ENCODE results near the gene GMDS. TPM values are rescaled to one million over a fixed set of nuclear protein-coding genes. Genes with fewer than 3 reads are reported as not detected.

Gene GMDS
- total RNA-seq, 2 experiments from 2014 or later, result 13.9 to 16.4 TPM

GRCh38 chr6:2108700-2109306, 136.6 kb downstream of the GMDS start:
- no peaks in the 10 kb centered on the region for H3K9me3 Mint-ChIP-seq
- Histone ChIP-seq H3K4me3 (ENCODE audit: low read length) (no peak overlapping the region), H3K27ac (ENCODE audit: low read depth in 1 of 2, low read length in 2 of 2) (no peak overlapping the region), H3K4me1 (ENCODE audit: insufficient read depth, low read length) (no peaks in the 10 kb centered on the region), H3K27me3 (ENCODE audit: control insufficient read depth in 1 of 2, insufficient read depth in 2 of 2, low read length in 2 of 2) (no peaks in the 10 kb centered on the region), H3K9me3 (ENCODE audit: control insufficient read depth in 1 of 2, insufficient read depth in 1 of 2, low read length in 2 of 2) (no peaks in the 10 kb centered on the region), H3K36me3 (ENCODE audit: insufficient read depth, low read length) (no peaks in the 10 kb centered on the region)
- TF ChIP-seq CTCF (IDR thresholded peaks at IDR 0.05), result no peak
- H3K4me3 Mint-ChIP-seq, result no peak overlapping the region
- DNase-seq (no peak), ATAC-seq (ENCODE audit: poor library complexity) (no peak)
- peaks cover 14% of the 10 kb centered on the region for H3K4me1 Mint-ChIP-seq (ENCODE audit: low read depth)
- POLR2A ChIA-PET, result interaction anchor here (1.1 kb wide), 1 partner anchor 509 kb away, joined by 3 read pairs; no protein-coding TSS in a partner anchor
- no peaks in the 10 kb centered on the region for H3K36me3 Mint-ChIP-seq (ENCODE audit: low read depth)
- H3K27me3 Mint-ChIP-seq, result no peaks in the 10 kb centered on the region
- CTCF ChIA-PET, result no interaction called here
- intact Hi-C loops (cut with DNase I, micrococcal nuclease), result loop anchor here in 1 of 2 experiments (5.0 kb wide), 1 partner anchor 523 kb away; no protein-coding TSS in a partner anchor
- no peak overlapping the region for H3K27ac Mint-ChIP-seq

GRCh38 chr6:2104524-2104880, 140.9 kb downstream of the GMDS start:
- Mint-ChIP-seq H3K4me1 (ENCODE audit: low read depth) (no peaks in the 10 kb centered on the region), H3K27me3 (no peaks in the 10 kb centered on the region), H3K27ac (no peak overlapping the region), H3K4me3 (no peak overlapping the region), H3K9me3 (no peaks in the 10 kb centered on the region), H3K36me3 (ENCODE audit: low read depth) (no peaks in the 10 kb centered on the region)
- POLR2A ChIA-PET, result no interaction called here
- Histone ChIP-seq H3K27ac (ENCODE audit: low read depth in 1 of 2, low read length in 2 of 2) (no peak overlapping the region), H3K4me3 (ENCODE audit: low read length) (no peak overlapping the region), H3K4me1 (ENCODE audit: insufficient read depth, low read length) (no peaks in the 10 kb centered on the region), H3K36me3 (ENCODE audit: insufficient read depth, low read length) (no peaks in the 10 kb centered on the region), H3K9me3 (ENCODE audit: control insufficient read depth in 1 of 2, insufficient read depth in 1 of 2, low read length in 2 of 2) (no peaks in the 10 kb centered on the region), H3K27me3 (ENCODE audit: control insufficient read depth in 1 of 2, insufficient read depth in 2 of 2, low read length in 2 of 2) (no peaks in the 10 kb centered on the region)
- DNase-seq (no peak), ATAC-seq (ENCODE audit: poor library complexity) (no peak)
- intact Hi-C loops (cut with DNase I, micrococcal nuclease), result loop anchor here (1.0 to 5.0 kb wide), 8 partner anchors 92 to 582 kb away; no protein-coding TSS in a partner anchor
- CTCF ChIA-PET, result interaction anchor here (1.1 kb wide), 1 partner anchor 530 kb away, joined by 3 read pairs; no protein-coding TSS in a partner anchor
- TF ChIP-seq CTCF (IDR thresholded peaks at IDR 0.05), result peak; percentile 35

- Mint-ChIP-seq H3K36me3 (ENCODE audit: low read depth) (no peaks in the 10 kb centered on the region), H3K27ac (no peak overlapping the region), H3K4me3 (no peak overlapping the region), H3K27me3 (no peaks in the 10 kb centered on the region), H3K9me3 (no peaks in the 10 kb centered on the region), H3K4me1 (ENCODE audit: low read depth) (no peaks in the 10 kb centered on the region)
- ChIA-PET CTCF (interaction anchor here (1.1 kb wide), 1 partner anchor 530 kb away, joined by 3 read pairs; no protein-coding TSS in a partner anchor), POLR2A (no interaction called here)
- intact Hi-C loops (cut with DNase I, micrococcal nuclease), result loop anchor here (1.0 to 5.0 kb wide), 8 partner anchors 92 to 581 kb away; no protein-coding TSS in a partner anchor
- no peaks in the 10 kb centered on the region for H3K27me3 ChIP-seq (ENCODE audit: control insufficient read depth in 1 of 2, insufficient read depth in 2 of 2, low read length in 2 of 2)
- H3K4me3 ChIP-seq (ENCODE audit: low read length), result no peak overlapping the region
- peak in 3 of 14 experiments; percentile 44 to 50 (median 45) for DNase-seq
- no peaks in the 10 kb centered on the region for H3K36me3 ChIP-seq (ENCODE audit: insufficient read depth, low read length)
- no peak overlapping the region for H3K27ac ChIP-seq (ENCODE audit: low read depth in 1 of 2, low read length in 2 of 2)
- no peaks in the 10 kb centered on the region for H3K4me1 ChIP-seq (ENCODE audit: insufficient read depth, low read length)
- H3K9me3 ChIP-seq (ENCODE audit: control insufficient read depth in 1 of 2, insufficient read depth in 1 of 2, low read length in 2 of 2), result no peaks in the 10 kb centered on the region
- ATAC-seq (ENCODE audit: poor library complexity), result peak; percentile 58
- TF ChIP-seq CTCF (IDR thresholded peaks at IDR 0.05), result peak; percentile 63
Measured at GRCh38 chr6:2103765-2104523, 141.5 kb downstream of the GMDS start.

Measured in CD4-positive, alpha-beta T cell (primary cell).